C4-2B (cell line): ENCODE results near the gene SMIM9.
"Not testable (repeated sequence)": the region's sequence is repeated elsewhere in the genome, so short reads cannot be mapped to it uniquely, and the experiment has no call there.

Experiments used
- H3K27ac ChIP-seq: fragments of 450-650 bp; 2 replicates; pipeline ENCODE4 v1.5.1; 2017
- ZFX ChIP-seq: fragments of 450-650 bp; IDR thresholded peaks from 2 replicates; pipeline ENCODE4 v1.6.1; 2017
- TF ChIP-seq, protein P1 (sequence below): fragments of 450-650 bp; conservative IDR thresholded peaks from 2 replicates; pipeline ENCODE4 v1.5.1; 2017; ENCODE audit warnings: mild to moderate bottlenecking

SMIM9 gene

GRCh38 chrX:154822029-154822428 is 12.4 kb downstream of the SMIM9 start:
- TF ChIP-seq, protein P1, sequence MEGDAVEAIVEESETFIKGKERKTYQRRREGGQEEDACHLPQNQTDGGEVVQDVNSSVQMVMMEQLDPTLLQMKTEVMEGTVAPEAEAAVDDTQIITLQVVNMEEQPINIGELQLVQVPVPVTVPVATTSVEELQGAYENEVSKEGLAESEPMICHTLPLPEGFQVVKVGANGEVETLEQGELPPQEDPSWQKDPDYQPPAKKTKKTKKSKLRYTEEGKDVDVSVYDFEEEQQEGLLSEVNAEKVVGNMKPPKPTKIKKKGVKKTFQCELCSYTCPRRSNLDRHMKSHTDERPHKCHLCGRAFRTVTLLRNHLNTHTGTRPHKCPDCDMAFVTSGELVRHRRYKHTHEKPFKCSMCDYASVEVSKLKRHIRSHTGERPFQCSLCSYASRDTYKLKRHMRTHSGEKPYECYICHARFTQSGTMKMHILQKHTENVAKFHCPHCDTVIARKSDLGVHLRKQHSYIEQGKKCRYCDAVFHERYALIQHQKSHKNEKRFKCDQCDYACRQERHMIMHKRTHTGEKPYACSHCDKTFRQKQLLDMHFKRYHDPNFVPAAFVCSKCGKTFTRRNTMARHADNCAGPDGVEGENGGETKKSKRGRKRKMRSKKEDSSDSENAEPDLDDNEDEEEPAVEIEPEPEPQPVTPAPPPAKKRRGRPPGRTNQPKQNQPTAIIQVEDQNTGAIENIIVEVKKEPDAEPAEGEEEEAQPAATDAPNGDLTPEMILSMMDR, result no peak
- no peak for TF ChIP-seq ZFX
- no peak overlapping the region for H3K27ac ChIP-seq

DNA sequence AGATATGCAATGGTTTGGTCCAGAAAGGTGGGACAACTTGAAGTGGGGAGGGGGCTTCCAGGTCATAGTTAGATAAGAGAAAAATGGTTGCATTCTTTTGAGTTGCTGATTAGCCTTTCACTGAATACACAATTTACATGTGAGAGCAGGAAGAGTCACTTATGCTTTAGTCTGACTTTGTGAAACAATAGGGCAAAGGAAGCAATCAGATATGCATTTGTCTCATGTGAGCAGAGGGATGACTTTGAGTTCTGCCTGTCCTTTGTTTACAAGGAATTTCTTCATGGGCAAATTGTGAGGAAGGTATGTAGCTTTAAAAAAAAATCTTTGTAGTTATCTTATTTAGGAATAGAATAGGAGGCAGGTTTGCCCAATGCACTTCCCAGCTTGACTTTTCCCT is 12.9 kb downstream of the SMIM9 start:
- no peak for TF ChIP-seq ZFX
- TF ChIP-seq, protein P1, result no peak
- H3K27ac ChIP-seq, result no peak overlapping the region

- H3K27ac ChIP-seq, result no peak overlapping the region
- TF ChIP-seq ZFX, result no peak
- TF ChIP-seq, protein P1, result no peak
Measured at GRCh38 chrX:154819771-154820341, 14.6 kb downstream of the SMIM9 start.

- H3K27ac ChIP-seq, result no peak overlapping the region
Measured at GRCh38 chrX:154818916-154819770, 15.3 kb downstream of the SMIM9 start.

GRCh38 chrX:154817048-154817618 is 17.3 kb downstream of the SMIM9 start:
- not testable (repeated sequence) for H3K27ac ChIP-seq

More at GRCh38 chrX:154818916-154819770, 15.3 kb downstream of the SMIM9 start:
- TF ChIP-seq ZFX, result no peak
- TF ChIP-seq, protein P1, result no peak

GRCh38 chrX:154816326-154816898 is 18.1 kb downstream of the SMIM9 start:
- H3K27ac ChIP-seq, result not testable (repeated sequence)

DNA sequence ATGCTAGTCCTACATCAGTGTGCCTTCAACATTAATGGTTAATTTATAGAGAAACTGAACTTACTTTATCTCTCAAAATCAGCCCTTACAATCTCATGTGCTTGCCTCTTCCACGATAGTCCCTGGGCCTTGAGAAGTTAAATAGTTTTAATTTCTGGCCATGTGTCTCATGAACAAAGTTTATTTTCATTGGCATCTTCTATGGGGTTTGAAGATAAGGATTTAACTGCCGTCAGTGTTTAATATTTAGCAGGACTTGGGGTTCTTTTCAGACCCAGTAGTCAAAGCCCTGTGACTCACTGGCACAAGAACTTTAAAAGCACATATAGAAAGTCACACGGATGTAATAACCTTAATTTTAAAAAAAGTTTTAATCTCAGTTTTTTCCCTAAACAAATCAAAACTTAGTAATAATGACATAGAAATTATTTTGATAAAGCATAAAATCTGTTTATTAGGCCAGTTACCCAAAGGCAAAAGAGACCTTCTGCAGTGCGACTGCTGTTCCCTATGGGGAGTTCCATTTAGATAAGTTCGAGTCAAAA is 19.1 kb downstream of the SMIM9 start:
- TF ChIP-seq ZFX, result no peak
- TF ChIP-seq, protein P1, result no peak
- H3K27ac ChIP-seq, result no peak overlapping the region

- TF ChIP-seq, protein P1, result no peak
- TF ChIP-seq ZFX, result no peak
- no peak overlapping the region for H3K27ac ChIP-seq
Measured at GRCh38 chrX:154813801-154814200, 20.7 kb downstream of the SMIM9 start.
